ENCODE results near the gene PHLDA3.

PHLDA3 gene

GRCh38 chr1:201418461-201418860 lies 50.5 kb downstream of the PHLDA3 start:
- TF ChIP-seq, protein P1, sequence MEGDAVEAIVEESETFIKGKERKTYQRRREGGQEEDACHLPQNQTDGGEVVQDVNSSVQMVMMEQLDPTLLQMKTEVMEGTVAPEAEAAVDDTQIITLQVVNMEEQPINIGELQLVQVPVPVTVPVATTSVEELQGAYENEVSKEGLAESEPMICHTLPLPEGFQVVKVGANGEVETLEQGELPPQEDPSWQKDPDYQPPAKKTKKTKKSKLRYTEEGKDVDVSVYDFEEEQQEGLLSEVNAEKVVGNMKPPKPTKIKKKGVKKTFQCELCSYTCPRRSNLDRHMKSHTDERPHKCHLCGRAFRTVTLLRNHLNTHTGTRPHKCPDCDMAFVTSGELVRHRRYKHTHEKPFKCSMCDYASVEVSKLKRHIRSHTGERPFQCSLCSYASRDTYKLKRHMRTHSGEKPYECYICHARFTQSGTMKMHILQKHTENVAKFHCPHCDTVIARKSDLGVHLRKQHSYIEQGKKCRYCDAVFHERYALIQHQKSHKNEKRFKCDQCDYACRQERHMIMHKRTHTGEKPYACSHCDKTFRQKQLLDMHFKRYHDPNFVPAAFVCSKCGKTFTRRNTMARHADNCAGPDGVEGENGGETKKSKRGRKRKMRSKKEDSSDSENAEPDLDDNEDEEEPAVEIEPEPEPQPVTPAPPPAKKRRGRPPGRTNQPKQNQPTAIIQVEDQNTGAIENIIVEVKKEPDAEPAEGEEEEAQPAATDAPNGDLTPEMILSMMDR (IDR thresholded peaks at IDR 0.05): no peak
- TF ChIP-seq ZFX (IDR thresholded peaks at IDR 0.05; ENCODE audit: borderline replicate concordance): no peak
- no peak overlapping the region for H3K27ac ChIP-seq
